ENCODE measurements around the gene COL15A1. TPM values are rescaled to one million over a fixed set of nuclear protein-coding genes. Genes with fewer than 3 reads are reported as not detected.

The COL15A1 gene
- total and polyA plus RNA-seq, 4 experiments from 2014 or later = not detected

DNA sequence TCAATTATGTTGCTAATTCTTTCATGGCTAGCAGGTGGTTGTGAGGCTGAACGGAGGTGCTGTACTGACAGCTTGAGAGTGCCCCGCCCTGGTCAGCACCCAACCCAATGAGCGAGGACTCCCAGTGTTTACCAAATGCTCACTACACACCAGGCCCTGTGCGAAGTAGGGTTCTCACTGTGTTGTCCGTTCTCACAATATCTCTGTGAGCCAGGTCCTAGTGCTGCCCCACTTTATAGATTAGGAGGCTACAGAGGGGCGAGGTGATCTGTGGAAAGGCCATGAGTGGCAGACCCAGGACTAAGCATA, 28.2 kb downstream of the COL15A1 start:
- Histone ChIP-seq H3K27ac (ENCODE audit: low read depth, low read length) (no peak overlapping the region), H3K4me3 (ENCODE audit: low read length in 2 of 2) (no peak overlapping the region), H3K9me3 (ENCODE audit: control insufficient read depth in 1 of 2, low read length in 2 of 2) (no peaks in the 10 kb centered on the region), H3K27me3 (ENCODE audit: insufficient read depth, low read length) (no peaks in the 10 kb centered on the region), H3K4me1 (ENCODE audit: insufficient read depth, low read length) (peaks cover 10% of the 10 kb centered on the region), H3K36me3 (ENCODE audit: insufficient read depth, low read length) (no peaks in the 10 kb centered on the region)
- intact Hi-C loops (cut with micrococcal nuclease) = no loop called here
- no peak for DNase-seq
- no peaks in the 10 kb centered on the region for H3K9me3 Mint-ChIP-seq
- POLR2A ChIA-PET (ENCODE audit: partially characterized antibody) = no interaction called here
- no peak overlapping the region for H3K4me3 Mint-ChIP-seq
- peaks cover 5 to 7% of the 10 kb centered on the region in 2 donors for H3K27me3 Mint-ChIP-seq
- H3K36me3 Mint-ChIP-seq = no peaks in the 10 kb centered on the region
- CTCF ChIA-PET (ENCODE audit: partially characterized antibody) = interaction anchor here (0.9 to 5.9 kb wide), 2 partner anchors 165 to 169 kb away, joined by 3 to 108 read pairs; no protein-coding TSS in a partner anchor
- no peaks in the 10 kb centered on the region for H3K4me1 Mint-ChIP-seq
- no peak overlapping the region for H3K27ac Mint-ChIP-seq

DNA sequence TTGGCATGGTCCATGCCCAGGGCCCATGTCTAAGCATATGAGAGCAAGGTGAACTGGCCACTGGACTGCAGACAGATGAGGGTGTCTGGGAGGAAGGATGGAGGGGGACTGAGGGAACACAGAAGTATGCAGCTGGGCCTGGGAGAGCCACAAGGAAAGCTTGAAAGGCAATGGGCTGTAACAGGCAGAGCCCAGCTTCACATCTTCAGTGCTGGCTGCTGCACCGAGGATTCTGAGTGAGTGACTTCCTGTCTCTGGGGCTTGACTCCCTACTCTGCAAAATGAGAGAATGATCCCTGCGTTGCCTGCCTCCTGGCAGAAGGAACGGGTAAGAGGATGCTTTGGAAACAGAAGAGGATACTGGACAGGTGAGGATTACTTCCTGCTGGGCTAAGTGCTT, 29.0 kb downstream of the COL15A1 start:
- Histone ChIP-seq H3K36me3 (ENCODE audit: insufficient read depth, low read length) (no peaks in the 10 kb centered on the region), H3K27ac (ENCODE audit: low read depth, low read length) (no peak overlapping the region), H3K9me3 (ENCODE audit: control insufficient read depth in 1 of 2, low read length in 2 of 2) (no peaks in the 10 kb centered on the region), H3K27me3 (ENCODE audit: insufficient read depth, low read length) (no peaks in the 10 kb centered on the region), H3K4me1 (ENCODE audit: insufficient read depth, low read length) (peaks cover 10% of the 10 kb centered on the region), H3K4me3 (ENCODE audit: low read length in 2 of 2) (no peak overlapping the region)
- CTCF ChIA-PET (ENCODE audit: partially characterized antibody) = interaction anchor here (0.9 to 5.9 kb wide), 4 partner anchors 164 to 187 kb away, joined by 3 to 108 read pairs (median 4); partner anchors contain the start of gene GALNT12
- no peak for DNase-seq
- H3K4me1 Mint-ChIP-seq = no peaks in the 10 kb centered on the region
- H3K27ac Mint-ChIP-seq = no peak overlapping the region
- peaks cover 5 to 7% of the 10 kb centered on the region in 2 donors for H3K27me3 Mint-ChIP-seq
- no peaks in the 10 kb centered on the region for H3K36me3 Mint-ChIP-seq
- POLR2A ChIA-PET (ENCODE audit: partially characterized antibody) = no interaction called here
- H3K4me3 Mint-ChIP-seq = peak overlapping the region in 1 of 8 donors; percentile 9
- H3K9me3 Mint-ChIP-seq = no peaks in the 10 kb centered on the region
- intact Hi-C loops (cut with micrococcal nuclease) = no loop called here

GRCh38 chr9:98973171-98973570, 29.5 kb downstream of the COL15A1 start:
- Histone ChIP-seq H3K9me3 (ENCODE audit: control insufficient read depth in 1 of 2, low read length in 2 of 2) (no peaks in the 10 kb centered on the region), H3K4me3 (ENCODE audit: low read length in 2 of 2) (no peak overlapping the region), H3K27me3 (ENCODE audit: insufficient read depth, low read length) (no peaks in the 10 kb centered on the region), H3K27ac (ENCODE audit: low read depth, low read length) (no peak overlapping the region), H3K4me1 (ENCODE audit: insufficient read depth, low read length) (peaks cover 10% of the 10 kb centered on the region), H3K36me3 (ENCODE audit: insufficient read depth, low read length) (no peaks in the 10 kb centered on the region)
- peaks cover 5 to 7% of the 10 kb centered on the region in 2 donors for H3K27me3 Mint-ChIP-seq
- intact Hi-C loops (cut with micrococcal nuclease) = no loop called here
- H3K4me3 Mint-ChIP-seq = peak overlapping the region in 1 of 8 donors; percentile 9
- H3K4me1 Mint-ChIP-seq = no peaks in the 10 kb centered on the region
- no peak overlapping the region for H3K27ac Mint-ChIP-seq
- CTCF ChIA-PET (ENCODE audit: partially characterized antibody) = interaction anchor here (1.0 to 5.9 kb wide), 3 partner anchors 166 to 187 kb away, joined by 3 to 108 read pairs (median 5); partner anchors contain the start of gene GALNT12
- no peaks in the 10 kb centered on the region for H3K9me3 Mint-ChIP-seq
- DNase-seq = no peak
- H3K36me3 Mint-ChIP-seq = no peaks in the 10 kb centered on the region
- POLR2A ChIA-PET (ENCODE audit: partially characterized antibody) = no interaction called here

DNA sequence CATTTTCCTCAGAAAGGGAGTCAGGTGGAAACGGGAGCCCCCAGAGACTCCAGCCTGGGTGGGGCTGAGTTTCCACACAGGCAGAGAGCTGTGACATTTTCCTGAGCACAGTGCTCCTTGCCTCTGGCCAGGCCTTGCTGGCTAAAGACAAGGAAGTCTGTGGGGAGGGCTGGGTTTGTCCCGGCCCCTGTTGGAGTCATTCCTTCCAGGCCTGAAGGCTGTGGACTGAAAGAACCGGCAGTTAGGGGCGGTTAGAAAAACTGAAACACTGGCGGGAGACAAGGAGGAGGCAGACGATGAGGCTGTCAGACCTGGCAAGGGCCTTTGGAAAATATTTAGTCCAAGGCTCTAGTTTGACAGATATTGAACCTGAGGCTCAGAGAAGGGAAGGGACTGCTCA, 29.9 kb downstream of the COL15A1 start:
- Mint-ChIP-seq H3K27ac (no peak overlapping the region), H3K27me3 (peaks cover 5 to 7% of the 10 kb centered on the region in 2 donors), H3K36me3 (no peaks in the 10 kb centered on the region), H3K4me1 (no peaks in the 10 kb centered on the region), H3K4me3 (peak overlapping the region in 1 of 8 donors; percentile 38), H3K9me3 (no peaks in the 10 kb centered on the region)
- H3K4me3 ChIP-seq (ENCODE audit: low read length in 2 of 2) = no peak overlapping the region
- H3K27me3 ChIP-seq (ENCODE audit: insufficient read depth, low read length) = no peaks in the 10 kb centered on the region
- DNase-seq = no peak
- ChIA-PET POLR2A (ENCODE audit: partially characterized antibody) (no interaction called here), CTCF (ENCODE audit: partially characterized antibody) (interaction anchor here (1.0 to 5.9 kb wide), 4 partner anchors 26 to 187 kb away, joined by 3 to 108 read pairs (median 22); partner anchors contain the start of gene GALNT12)
- no peak overlapping the region for H3K27ac ChIP-seq (ENCODE audit: low read depth, low read length)
- peaks cover 10% of the 10 kb centered on the region for H3K4me1 ChIP-seq (ENCODE audit: insufficient read depth, low read length)
- intact Hi-C loops (cut with micrococcal nuclease) = no loop called here
- H3K9me3 ChIP-seq (ENCODE audit: control insufficient read depth in 1 of 2, low read length in 2 of 2) = no peaks in the 10 kb centered on the region
- no peaks in the 10 kb centered on the region for H3K36me3 ChIP-seq (ENCODE audit: insufficient read depth, low read length)

DNA sequence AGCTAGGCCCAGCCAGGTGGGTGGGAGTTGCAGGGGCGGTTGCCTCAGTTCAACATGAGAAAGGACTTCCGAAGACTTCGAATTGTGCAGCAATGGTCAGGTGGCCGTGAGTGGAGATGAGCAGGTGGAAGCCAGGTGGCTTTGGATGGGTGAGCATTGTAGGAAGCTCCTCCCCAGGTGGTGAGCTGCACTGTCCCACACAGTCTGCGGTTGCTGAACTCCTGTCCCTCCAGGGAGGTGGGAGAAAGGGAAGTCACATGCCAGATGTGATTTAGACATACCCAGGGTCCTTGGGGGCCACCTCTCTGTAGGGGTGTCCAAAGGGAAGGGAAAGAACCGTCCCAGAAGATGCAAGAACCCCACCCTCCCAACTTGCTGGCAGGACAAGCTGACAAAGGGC, 30.4 kb downstream of the COL15A1 start:
- peak overlapping the region in 1 of 8 donors; percentile 14 for H3K4me3 Mint-ChIP-seq
- Histone ChIP-seq H3K36me3 (ENCODE audit: insufficient read depth, low read length) (no peaks in the 10 kb centered on the region), H3K27me3 (ENCODE audit: insufficient read depth, low read length) (no peaks in the 10 kb centered on the region), H3K9me3 (ENCODE audit: control insufficient read depth in 1 of 2, low read length in 2 of 2) (no peaks in the 10 kb centered on the region), H3K27ac (ENCODE audit: low read depth, low read length) (no peak overlapping the region), H3K4me3 (ENCODE audit: low read length in 2 of 2) (no peak overlapping the region), H3K4me1 (ENCODE audit: insufficient read depth, low read length) (peaks cover 10% of the 10 kb centered on the region)
- H3K27ac Mint-ChIP-seq = no peak overlapping the region
- intact Hi-C loops (cut with micrococcal nuclease) = no loop called here
- DNase-seq = no peak
- no peaks in the 10 kb centered on the region for H3K36me3 Mint-ChIP-seq
- no peaks in the 10 kb centered on the region for H3K9me3 Mint-ChIP-seq
- ChIA-PET CTCF (ENCODE audit: partially characterized antibody) (interaction anchor here (1.4 to 5.9 kb wide), 7 partner anchors 16 to 176 kb away, joined by 3 to 108 read pairs (median 6); partner anchors contain the start of gene GALNT12), POLR2A (ENCODE audit: partially characterized antibody) (no interaction called here)
- H3K27me3 Mint-ChIP-seq = peaks cover 5 to 7% of the 10 kb centered on the region in 2 donors
- no peaks in the 10 kb centered on the region for H3K4me1 Mint-ChIP-seq

- CTCF ChIA-PET (ENCODE audit: partially characterized antibody) = interaction anchor here (1.0 to 5.9 kb wide), 13 partner anchors 16 to 210 kb away, joined by 3 to 108 read pairs (median 5); partner anchors contain the start of gene GALNT12
- H3K27ac Mint-ChIP-seq = no peak overlapping the region
- intact Hi-C loops (cut with micrococcal nuclease) = no loop called here
- H3K9me3 Mint-ChIP-seq = no peaks in the 10 kb centered on the region
- POLR2A ChIA-PET (ENCODE audit: partially characterized antibody) = no interaction called here
- Histone ChIP-seq H3K4me3 (ENCODE audit: low read length in 2 of 2) (no peak overlapping the region), H3K27ac (ENCODE audit: low read depth, low read length) (no peak overlapping the region), H3K4me1 (ENCODE audit: insufficient read depth, low read length) (peaks cover 10% of the 10 kb centered on the region), H3K36me3 (ENCODE audit: insufficient read depth, low read length) (no peaks in the 10 kb centered on the region), H3K9me3 (ENCODE audit: control insufficient read depth in 1 of 2, low read length in 2 of 2) (no peaks in the 10 kb centered on the region), H3K27me3 (ENCODE audit: insufficient read depth, low read length) (no peaks in the 10 kb centered on the region)
- no peaks in the 10 kb centered on the region for H3K4me1 Mint-ChIP-seq
- peaks cover 5 to 7% of the 10 kb centered on the region in 2 donors for H3K27me3 Mint-ChIP-seq
- no peak overlapping the region for H3K4me3 Mint-ChIP-seq
- H3K36me3 Mint-ChIP-seq = no peaks in the 10 kb centered on the region
- DNase-seq = no peak
These were observed 30.8 kb downstream of the COL15A1 start for GRCh38 chr9:98974554-98974953.

GRCh38 chr9:98974994-98975712, 31.4 kb downstream of the COL15A1 start:
- Mint-ChIP-seq H3K27me3 (peaks cover 5% of the 10 kb centered on the region in 2 donors), H3K9me3 (no peaks in the 10 kb centered on the region), H3K36me3 (no peaks in the 10 kb centered on the region), H3K4me1 (no peaks in the 10 kb centered on the region), H3K4me3 (peak overlapping the region in 7 of 8 donors; percentile 30 to 62 (median 53)), H3K27ac (no peak overlapping the region)
- CTCF ChIA-PET (ENCODE audit: partially characterized antibody) = interaction anchor here (0.7 to 5.9 kb wide), 24 partner anchors 9 to 223 kb away, joined by 3 to 108 read pairs (median 5); partner anchors contain the start of gene TGFBR1
- intact Hi-C loops (cut with micrococcal nuclease) = loop anchor here (1.0 kb wide), 3 partner anchors 25 to 165 kb away; no protein-coding TSS in a partner anchor
- POLR2A ChIA-PET (ENCODE audit: partially characterized antibody) = no interaction called here
- Histone ChIP-seq H3K4me1 (ENCODE audit: insufficient read depth, low read length) (peaks cover 10% of the 10 kb centered on the region), H3K27ac (ENCODE audit: low read depth, low read length) (no peak overlapping the region), H3K9me3 (ENCODE audit: control insufficient read depth in 1 of 2, low read length in 2 of 2) (no peaks in the 10 kb centered on the region), H3K27me3 (ENCODE audit: insufficient read depth, low read length) (no peaks in the 10 kb centered on the region), H3K36me3 (ENCODE audit: insufficient read depth, low read length) (no peaks in the 10 kb centered on the region), H3K4me3 (ENCODE audit: low read length in 2 of 2) (peak overlapping the region in 1 of 2 donors; percentile 49)
- peak; percentile 61 to 74 (median 71) for DNase-seq

Data from CD4-positive, alpha-beta memory T cell (primary cell).